Measurements from ENCODE around the gene GPR155. TPM values are rescaled to one million over a fixed set of nuclear protein-coding genes. Genes with fewer than 3 reads are reported as not detected.

Gene GPR155
- total and polyA plus RNA-seq, 4 donors = 3.1 to 9.4 (median 4.4) TPM

- Histone ChIP-seq H3K27me3 (ENCODE audit: control insufficient read depth in 4 of 4, insufficient read depth in 4 of 4, low read length in 3 of 4) (no peaks in the 10 kb centered on the region), H3K4me3 (ENCODE audit: low read depth in 1 of 3, low read length in 3 of 3) (peak overlapping the region in 1 of 3 donors; percentile 22), H3K9ac (ENCODE audit: low read depth in 1 of 2, low read length in 2 of 2) (no peak overlapping the region), H3K9me3 (ENCODE audit: control insufficient read depth in 4 of 4, low read length in 3 of 4) (peaks cover 0 to 4% (median 2%) of the 10 kb centered on the region in 4 donors), H3K27ac (ENCODE audit: low read depth in 1 of 2, low read length in 2 of 2) (peak overlapping the region; percentile 48 to 64), H3K4me1 (ENCODE audit: control insufficient read depth in 4 of 4, insufficient read depth in 4 of 4, low read length in 3 of 4) (peaks cover 3 to 22% (median 12%) of the 10 kb centered on the region in 4 donors), H3K36me3 (ENCODE audit: control insufficient read depth in 4 of 4, insufficient read depth in 3 of 4, low read depth in 1 of 4, low read length in 3 of 4) (no peaks in the 10 kb centered on the region)
- WGBS = 70% methylated on average over 3 of the region's 3 CpGs
- no peak for TF ChIP-seq REST (IDR thresholded peaks at IDR 0.05)
- no peak for TF ChIP-seq HNF4G (IDR thresholded peaks at IDR 0.05)
- DNase-seq (ENCODE audit: low spot score) = no peak
These were observed 25.5 kb upstream of the GPR155 start for GRCh38 chr2:174512345-174512744.

DNA sequence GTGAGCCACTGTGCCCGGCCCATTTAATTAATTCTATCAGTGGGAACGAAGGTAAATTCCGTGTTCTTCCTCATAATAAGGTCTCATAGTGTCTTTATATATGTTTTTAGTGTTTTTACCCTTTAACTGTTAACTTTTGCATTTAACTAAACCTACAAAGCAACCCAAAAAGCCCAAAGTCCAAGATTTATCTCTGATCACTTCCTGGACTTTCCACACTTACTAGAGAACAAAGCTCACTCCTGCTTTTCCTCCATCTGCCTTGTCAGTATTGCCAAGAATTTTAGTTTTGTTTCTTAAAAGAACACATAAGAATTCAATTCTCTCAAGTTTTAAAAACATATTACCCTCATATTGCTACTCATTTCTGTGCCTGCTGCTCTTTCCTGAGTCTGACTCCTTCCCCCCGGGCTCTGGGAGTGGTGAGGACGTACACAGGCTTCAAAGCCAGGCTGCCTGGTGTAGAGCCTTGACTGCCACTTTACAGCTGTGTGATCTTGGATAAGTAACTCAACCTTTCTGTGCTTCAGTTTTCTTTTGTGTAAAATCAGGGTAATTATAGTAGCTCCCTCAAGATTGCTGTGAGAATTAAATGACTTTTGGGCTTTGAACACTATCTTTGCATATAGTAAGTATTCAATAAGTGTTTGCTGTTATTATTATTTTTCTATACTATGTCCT lies 24.9 kb upstream of the GPR155 start:
- WGBS = 50% methylated on average over 5 of the region's 5 CpGs
- H3K9me3 ChIP-seq (ENCODE audit: control insufficient read depth in 4 of 4, low read length in 3 of 4) = peaks cover 0 to 8% (median 3%) of the 10 kb centered on the region in 4 donors
- H3K4me1 ChIP-seq (ENCODE audit: control insufficient read depth in 4 of 4, insufficient read depth in 4 of 4, low read length in 3 of 4) = peaks cover 0 to 15% (median 7%) of the 10 kb centered on the region in 4 donors
- H3K27ac ChIP-seq (ENCODE audit: low read depth in 1 of 2, low read length in 2 of 2) = peak overlapping the region; percentile 48 to 64
- H3K36me3 ChIP-seq (ENCODE audit: control insufficient read depth in 4 of 4, insufficient read depth in 3 of 4, low read depth in 1 of 4, low read length in 3 of 4) = no peaks in the 10 kb centered on the region
- no peak for DNase-seq (ENCODE audit: low spot score)
- H3K9ac ChIP-seq (ENCODE audit: low read depth in 1 of 2, low read length in 2 of 2) = peak overlapping the region in 1 of 2 donors; percentile 53
- no peaks in the 10 kb centered on the region for H3K27me3 ChIP-seq (ENCODE audit: control insufficient read depth in 4 of 4, insufficient read depth in 4 of 4, low read length in 3 of 4)
- H3K4me3 ChIP-seq (ENCODE audit: low read depth in 1 of 3, low read length in 3 of 3) = peak overlapping the region in 1 of 3 donors; percentile 22
- TF ChIP-seq HNF4G (IDR thresholded peaks at IDR 0.05) = peak; percentile 59
- TF ChIP-seq ZBTB33 (IDR thresholded peaks at IDR 0.05) = no peak
- no peak for TF ChIP-seq RAD21 (IDR thresholded peaks at IDR 0.05)
- no peak for TF ChIP-seq TAF1 (conservative IDR thresholded peaks at IDR 0.05)
- TF ChIP-seq HNF4A (conservative IDR thresholded peaks at IDR 0.05) = peak; percentile 91 to 92
- TF ChIP-seq NR2F2 (IDR thresholded peaks at IDR 0.05) = no peak
- peak; percentile 50 for TF ChIP-seq YY1 (IDR thresholded peaks at IDR 0.05)
- no peak for TF ChIP-seq CTCF (IDR thresholded peaks at IDR 0.05; ENCODE audit: low read depth, low read length, missing input control)
- TF ChIP-seq RXRA (IDR thresholded peaks at IDR 0.05) = peak; percentile 19 to 42
- TF ChIP-seq, protein P1, sequence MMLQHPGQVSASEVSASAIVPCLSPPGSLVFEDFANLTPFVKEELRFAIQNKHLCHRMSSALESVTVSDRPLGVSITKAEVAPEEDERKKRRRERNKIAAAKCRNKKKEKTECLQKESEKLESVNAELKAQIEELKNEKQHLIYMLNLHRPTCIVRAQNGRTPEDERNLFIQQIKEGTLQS (IDR thresholded peaks at IDR 0.05) = no peak
- peak in 1 of 2 donors; percentile 65 for TF ChIP-seq GABPA (IDR thresholded peaks at IDR 0.05 in 1 of 2, conservative IDR thresholded peaks at IDR 0.05 in 1 of 2)
- TF ChIP-seq MAX (IDR thresholded peaks at IDR 0.05) = peak; percentile 27
- TF ChIP-seq EGR1 (IDR thresholded peaks at IDR 0.05; ENCODE audit: low read depth in 2 of 2) = no peak
- TF ChIP-seq SP1 (IDR thresholded peaks at IDR 0.05) = peak; percentile 82
- peak; percentile 37 for TF ChIP-seq REST (IDR thresholded peaks at IDR 0.05)
- no peak for TF ChIP-seq FOXA1 (IDR thresholded peaks at IDR 0.05)
- no peak for TF ChIP-seq FOXA2 (IDR thresholded peaks at IDR 0.05)
- no peak for TF ChIP-seq JUND (IDR thresholded peaks at IDR 0.05)
